Transverse colon (tissue), 4 donors: Measurements from ENCODE around the gene CST7.

Source experiments
- EP300 ChIP-seq: sonication (generic); formaldehyde crosslinking; IDR thresholded peaks from one replicate; pipeline ENCODE4 v1.6.1; 2017; ENCODE audit warnings: antibody characterized with exemption, low read depth
- POLR2AphosphoS5 ChIP-seq, 3 donors: sonication (generic); formaldehyde crosslinking; IDR thresholded peaks; one replicate each; pipeline ENCODE4 v1.6.1; 2016; ENCODE audit warnings: antibody characterized with exemption in 3 of 3
- TF ChIP-seq, protein P1 (sequence below), 5 experiments: fragments of 200-600 bp in 3 of 5; fragments of 450-650 bp in 2 of 5; sonication (generic) in 3 of 5; IDR thresholded peaks; 1 replicate in 2 of 5; 2 replicates in 3 of 5; pipeline ENCODE4 v1.5.1; 2016 to 2017; ENCODE audit warnings: antibody characterized with exemption in 5 of 5, inconsistent platforms in 3 of 5, mild to moderate bottlenecking in 2 of 5, moderate library complexity in 1 of 5

DNA sequence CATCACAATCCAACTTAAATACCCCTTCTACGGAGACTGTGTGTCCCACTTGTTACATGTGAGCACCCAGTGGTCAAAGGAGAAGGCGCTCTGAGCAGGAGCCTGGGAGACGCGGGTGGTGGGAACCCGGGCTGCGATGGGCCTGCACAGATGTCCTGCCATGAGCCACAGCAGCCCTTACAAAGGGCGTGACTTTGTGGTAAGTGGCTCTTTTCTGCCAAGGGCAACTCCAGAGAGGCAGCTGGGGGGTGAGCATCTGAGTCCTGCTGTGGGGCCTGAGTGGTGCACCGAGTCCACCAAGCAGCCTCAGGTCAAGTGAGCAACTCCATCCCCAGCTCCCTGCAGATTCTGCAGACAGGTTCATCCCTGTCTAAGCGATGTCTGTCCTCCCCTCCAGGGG lies 33.6 kb upstream of the CST7 start:
- TF ChIP-seq, protein P1, sequence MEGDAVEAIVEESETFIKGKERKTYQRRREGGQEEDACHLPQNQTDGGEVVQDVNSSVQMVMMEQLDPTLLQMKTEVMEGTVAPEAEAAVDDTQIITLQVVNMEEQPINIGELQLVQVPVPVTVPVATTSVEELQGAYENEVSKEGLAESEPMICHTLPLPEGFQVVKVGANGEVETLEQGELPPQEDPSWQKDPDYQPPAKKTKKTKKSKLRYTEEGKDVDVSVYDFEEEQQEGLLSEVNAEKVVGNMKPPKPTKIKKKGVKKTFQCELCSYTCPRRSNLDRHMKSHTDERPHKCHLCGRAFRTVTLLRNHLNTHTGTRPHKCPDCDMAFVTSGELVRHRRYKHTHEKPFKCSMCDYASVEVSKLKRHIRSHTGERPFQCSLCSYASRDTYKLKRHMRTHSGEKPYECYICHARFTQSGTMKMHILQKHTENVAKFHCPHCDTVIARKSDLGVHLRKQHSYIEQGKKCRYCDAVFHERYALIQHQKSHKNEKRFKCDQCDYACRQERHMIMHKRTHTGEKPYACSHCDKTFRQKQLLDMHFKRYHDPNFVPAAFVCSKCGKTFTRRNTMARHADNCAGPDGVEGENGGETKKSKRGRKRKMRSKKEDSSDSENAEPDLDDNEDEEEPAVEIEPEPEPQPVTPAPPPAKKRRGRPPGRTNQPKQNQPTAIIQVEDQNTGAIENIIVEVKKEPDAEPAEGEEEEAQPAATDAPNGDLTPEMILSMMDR (IDR thresholded peaks at IDR 0.05) = no peak
- no peak for TF ChIP-seq POLR2AphosphoS5 (IDR thresholded peaks at IDR 0.05)
- no peak for TF ChIP-seq EP300
